ENCODE data around the gene DSCAM.

DNA sequence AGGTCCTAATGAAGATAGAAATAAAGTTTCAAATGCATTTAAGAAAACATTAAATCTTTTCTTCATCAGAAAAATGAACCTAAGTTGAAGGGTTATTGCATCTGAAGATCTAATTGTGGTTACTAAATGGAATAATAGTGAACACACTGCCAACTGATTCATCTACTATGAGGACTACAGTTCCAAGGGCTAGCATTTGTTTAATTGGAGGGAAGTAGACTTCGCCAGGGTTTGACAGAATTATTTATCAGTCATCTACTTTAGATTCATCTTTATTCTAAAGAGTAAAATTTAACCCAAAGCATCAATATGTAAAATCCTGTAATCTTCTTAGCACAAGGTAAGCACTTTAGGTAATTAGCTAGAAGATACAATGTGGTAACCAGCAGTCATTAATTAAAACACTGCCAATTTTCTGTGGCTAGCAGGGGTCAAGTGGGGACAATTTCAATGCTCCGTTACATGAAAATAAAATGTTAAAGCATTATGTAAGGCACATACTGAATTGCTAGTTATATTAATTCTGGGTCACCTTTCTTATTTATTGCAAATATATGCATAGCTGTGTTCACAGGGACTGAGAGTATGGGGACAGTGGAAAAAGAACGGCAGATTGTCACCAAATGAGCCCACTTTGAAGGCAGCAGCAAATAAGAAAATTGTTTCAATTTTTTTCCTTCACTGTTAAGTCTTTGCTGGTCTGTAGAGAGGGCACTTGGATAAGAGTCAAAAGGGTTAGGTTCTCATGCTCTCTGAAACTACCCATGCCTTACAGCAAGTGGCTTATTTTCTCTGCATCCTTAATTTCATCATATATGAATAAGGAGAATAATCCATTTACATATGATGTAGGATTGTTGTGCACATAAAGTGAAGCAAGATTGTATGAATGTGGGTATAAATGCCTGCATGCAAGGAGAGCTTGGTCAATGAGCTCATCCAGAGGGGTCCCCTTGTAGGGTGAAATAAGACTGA lies 563.8 kb downstream of the DSCAM start:
- TF ChIP-seq POLR2A (IDR thresholded peaks at IDR 0.05): no peak
- TF ChIP-seq CTCF (IDR thresholded peaks at IDR 0.05): no peak

Measured in Peyer's patch (tissue), 4 donors.